ENCODE measurements around the gene MYBPHL.

MYBPHL gene

DNA sequence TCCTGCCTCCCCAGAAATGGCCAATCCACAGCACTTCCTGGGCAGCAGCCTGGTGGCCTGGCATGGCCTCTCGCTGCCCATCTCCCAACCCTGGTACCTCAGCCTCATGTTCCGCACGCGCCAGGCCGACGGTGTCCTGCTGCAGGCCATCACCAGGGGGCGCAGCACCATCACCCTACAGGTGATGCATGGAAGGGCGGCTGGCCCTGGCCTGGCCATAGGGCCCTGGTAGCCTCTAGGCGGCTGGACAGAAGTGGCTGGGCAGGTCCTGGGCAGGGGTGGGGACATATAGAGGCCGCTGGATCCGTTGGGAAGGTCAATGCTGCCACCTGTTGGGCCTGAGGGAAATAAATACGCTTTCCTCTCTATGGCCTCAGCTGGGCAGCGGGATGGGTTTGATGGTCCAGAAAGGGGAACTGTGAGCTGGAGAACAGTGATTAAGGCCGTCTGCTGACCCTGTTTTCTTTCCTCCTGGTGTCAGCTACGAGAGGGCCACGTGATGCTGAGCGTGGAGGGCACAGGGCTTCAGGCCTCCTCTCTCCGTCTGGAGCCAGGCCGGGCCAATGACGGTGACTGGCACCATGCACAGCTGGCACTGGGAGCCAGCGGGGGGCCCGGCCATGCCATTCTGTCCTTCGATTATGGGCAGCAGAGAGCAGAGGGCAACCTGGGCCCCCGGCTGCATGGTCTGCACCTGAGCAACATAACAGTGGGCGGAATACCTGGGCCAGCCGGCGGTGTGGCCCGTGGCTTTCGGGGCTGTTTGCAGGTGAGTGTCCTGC lies 43.0 kb downstream of the MYBPHL start:
- DNase-seq (ENCODE audit: low read depth) = no peak

DNA sequence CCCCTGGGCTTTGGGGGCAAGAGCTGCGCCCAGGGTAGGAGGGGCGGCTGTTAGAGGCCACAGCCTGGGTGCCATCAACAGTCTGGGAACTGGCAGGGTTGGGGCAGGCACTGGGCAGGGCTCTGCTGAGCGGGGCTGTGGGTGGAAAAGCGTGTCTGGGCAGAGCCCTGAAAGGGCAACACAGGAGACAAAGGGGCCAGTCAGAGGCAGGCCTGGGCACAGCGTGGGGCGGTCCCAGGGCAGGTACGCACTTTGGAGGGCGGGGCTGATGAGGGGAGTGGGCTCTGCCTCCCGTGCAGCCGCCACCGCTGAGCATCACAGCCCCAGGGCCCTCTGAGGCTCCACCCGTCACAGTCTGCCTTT lies 43.6 kb downstream of the MYBPHL start:
- no peak for DNase-seq (ENCODE audit: low read depth)

DNA sequence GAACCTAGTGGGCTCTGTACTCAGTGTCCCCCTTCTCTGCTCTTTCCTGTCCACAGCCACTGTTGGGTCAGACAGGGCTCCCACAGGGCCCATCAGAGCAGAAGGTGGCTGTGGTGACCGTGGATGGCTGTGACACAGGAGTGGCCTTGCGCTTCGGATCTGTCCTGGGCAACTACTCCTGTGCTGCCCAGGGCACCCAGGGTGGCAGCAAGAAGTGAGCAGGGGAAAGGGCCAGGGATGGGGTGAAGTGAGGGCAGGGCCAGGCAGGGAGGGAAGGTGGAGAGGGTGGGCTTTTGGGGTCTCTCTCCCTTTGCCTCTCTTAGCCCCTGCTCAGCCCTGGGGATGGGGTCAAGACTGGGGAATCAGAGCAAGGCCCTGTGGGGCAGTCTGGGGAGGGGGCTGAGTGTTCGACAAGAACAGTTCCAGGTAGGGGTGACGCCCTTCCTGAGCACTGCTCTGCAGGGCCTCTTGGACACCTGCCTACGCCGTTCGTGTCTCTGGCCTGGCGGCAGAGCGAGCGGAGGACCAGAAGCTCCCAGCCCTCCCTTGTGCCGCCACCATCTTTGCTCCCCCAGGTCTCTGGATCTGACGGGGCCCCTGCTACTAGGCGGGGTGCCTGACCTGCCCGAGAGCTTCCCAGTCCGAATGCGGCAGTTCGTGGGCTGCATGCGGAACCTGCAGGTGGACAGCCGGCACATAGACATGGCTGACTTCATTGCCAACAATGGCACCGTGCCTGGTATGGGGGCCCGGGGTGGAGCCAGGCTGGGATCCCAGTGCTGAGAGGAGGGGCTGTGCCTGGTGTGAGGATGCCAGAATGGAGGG lies 44.4 kb downstream of the MYBPHL start:
- no peak for DNase-seq (ENCODE audit: low read depth)

DNA sequence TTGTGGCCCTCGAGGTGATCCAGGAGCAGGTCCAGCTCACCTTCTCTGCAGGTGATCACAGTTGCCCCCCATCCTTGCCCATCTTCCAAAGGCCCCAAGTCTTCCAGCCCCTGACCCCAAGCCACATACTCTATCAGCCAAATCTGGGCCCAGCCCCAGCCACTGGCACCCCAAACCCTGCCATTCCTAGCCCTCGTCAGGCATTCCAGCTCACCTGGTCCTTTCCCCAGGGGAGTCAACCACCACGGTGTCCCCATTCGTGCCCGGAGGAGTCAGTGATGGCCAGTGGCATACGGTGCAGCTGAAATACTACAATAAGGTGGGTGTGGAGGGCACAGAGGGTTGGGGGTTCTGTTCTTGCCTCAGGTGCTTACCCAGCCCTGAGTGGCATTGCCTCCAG lies 45.2 kb downstream of the MYBPHL start:
- DNase-seq (ENCODE audit: low read depth) = no peak

DNA sequence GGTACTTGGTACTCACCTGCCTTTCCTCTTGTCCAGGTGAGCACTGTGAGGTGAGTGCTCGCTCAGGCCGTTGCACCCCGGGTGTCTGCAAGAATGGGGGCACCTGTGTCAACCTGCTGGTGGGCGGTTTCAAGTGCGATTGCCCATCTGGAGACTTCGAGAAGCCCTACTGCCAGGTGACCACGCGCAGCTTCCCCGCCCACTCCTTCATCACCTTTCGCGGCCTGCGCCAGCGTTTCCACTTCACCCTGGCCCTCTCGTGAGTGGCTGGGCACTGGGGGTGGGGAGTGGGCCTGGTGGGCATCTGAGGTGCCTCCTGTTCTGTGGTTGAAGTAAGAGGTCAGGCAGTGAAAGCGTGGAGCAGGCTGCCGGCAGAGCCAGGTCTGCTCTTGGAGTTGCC lies 45.8 kb downstream of the MYBPHL start:
- no peak for DNase-seq (ENCODE audit: low read depth)

DNA sequence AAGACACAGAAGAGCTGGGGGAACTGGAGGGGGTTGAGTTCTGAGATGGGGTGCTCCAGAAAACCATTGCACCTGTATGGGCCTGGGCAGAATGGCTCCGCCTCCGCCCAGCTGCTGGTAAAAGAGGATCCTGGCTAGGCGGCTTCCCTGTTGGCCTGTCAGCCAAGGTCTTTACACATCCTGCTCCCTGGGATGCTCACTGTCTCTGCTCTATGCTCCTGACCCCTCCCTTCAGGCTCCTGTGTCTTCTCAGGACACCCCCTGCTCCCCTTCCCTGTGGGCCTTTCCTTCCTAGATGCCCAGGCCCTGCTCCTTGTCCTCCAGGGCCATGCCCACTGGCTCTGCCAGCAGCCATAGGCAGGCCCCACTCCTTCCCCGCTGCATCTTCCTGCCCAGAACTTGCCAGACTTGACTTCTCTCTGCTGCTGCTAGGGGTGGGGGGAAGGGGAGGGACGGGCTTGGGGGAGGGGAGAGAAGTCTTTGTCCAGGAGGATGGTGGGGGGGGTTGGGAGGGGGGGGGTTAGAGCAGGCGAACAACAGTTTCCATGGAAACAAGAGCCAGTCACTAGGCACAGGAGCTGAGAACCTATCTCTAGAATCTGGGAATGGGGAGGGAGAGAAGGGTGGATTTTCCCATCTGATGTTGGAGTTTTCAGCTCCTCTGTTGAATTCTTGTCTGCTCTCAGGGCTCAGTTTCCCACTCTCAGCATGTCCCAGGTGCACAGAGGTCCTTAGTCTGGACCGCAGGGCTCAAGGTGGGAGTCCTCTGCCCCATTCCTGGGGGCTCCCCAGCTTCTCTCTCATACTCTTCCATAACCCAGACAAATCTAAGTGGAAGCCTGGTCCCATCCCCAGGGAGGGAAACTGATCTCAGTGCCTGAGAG lies 46.9 kb downstream of the MYBPHL start:
- DNase-seq (ENCODE audit: low read depth) = no peak

DNA sequence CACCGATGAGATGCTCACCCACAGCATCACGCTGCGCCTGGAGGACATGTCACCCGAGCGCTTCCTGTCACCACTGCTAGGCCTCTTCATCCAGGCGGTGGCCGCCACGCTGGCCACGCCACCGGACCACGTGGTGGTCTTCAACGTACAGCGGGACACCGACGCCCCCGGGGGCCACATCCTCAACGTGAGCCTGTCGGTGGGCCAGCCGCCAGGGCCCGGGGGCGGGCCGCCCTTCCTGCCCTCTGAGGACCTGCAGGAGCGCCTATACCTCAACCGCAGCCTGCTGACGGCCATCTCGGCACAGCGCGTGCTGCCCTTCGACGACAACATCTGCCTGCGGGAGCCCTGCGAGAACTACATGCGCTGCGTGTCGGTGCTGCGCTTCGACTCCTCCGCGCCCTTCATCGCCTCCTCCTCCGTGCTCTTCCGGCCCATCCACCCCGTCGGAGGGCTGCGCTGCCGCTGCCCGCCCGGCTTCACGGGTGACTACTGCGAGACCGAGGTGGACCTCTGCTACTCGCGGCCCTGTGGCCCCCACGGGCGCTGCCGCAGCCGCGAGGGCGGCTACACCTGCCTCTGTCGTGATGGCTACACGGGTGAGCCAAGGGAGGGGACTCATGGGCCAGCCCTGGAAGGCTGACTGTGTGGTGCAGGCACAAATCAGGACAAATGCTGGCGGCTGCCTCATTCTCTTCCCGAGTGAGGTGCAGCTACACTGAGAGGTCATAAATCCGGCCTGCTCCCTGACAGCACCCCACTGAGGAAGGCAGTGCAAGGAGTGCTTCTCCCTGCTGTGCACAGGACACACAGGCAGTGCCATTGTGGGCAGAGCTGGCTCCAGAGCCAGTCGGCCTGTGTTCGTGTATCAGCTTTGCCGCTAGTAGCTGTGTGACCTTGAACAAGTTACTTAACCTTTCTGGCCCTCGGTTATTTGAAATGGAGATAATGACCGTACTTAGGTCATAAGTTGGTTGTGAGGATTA lies 48.0 kb downstream of the MYBPHL start:
- no peak for DNase-seq (ENCODE audit: low read depth)

DNA sequence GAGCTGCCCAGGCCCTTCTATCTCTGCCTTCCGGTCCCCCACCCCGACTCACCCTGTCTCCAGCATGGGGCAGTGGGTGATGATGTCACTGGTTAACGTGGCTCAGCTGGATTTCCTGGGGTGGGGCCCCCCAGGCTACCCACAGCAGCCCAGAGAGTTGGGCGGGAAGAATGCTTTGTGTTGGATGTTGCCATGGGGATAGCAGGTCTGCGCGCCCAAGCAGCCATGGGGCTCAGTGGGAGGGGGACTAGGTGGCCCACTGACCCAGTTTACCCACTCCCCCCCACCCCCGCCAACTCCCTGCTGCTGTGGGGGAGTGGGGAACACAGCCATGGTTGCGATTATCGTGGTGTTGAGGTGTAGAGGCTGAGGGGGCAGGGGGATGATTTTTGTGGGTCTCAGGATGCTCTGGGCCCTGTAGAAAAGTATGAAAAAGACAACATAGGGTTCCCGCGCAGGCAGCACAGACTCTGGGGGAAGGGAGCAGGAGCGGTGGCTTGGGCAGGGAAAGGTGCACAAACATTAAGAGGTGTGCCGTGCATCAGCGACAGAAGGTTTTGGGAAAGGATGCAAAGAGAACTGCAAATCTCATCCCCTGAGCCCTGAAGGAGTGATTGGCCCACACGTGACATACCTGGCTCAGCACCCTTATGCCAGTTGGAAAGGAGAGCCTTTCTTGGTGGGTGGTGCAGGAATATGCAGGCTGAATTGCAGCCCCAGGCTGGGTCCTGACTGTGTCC lies 49.0 kb downstream of the MYBPHL start:
- DNase-seq (ENCODE audit: low read depth) = no peak

DNA sequence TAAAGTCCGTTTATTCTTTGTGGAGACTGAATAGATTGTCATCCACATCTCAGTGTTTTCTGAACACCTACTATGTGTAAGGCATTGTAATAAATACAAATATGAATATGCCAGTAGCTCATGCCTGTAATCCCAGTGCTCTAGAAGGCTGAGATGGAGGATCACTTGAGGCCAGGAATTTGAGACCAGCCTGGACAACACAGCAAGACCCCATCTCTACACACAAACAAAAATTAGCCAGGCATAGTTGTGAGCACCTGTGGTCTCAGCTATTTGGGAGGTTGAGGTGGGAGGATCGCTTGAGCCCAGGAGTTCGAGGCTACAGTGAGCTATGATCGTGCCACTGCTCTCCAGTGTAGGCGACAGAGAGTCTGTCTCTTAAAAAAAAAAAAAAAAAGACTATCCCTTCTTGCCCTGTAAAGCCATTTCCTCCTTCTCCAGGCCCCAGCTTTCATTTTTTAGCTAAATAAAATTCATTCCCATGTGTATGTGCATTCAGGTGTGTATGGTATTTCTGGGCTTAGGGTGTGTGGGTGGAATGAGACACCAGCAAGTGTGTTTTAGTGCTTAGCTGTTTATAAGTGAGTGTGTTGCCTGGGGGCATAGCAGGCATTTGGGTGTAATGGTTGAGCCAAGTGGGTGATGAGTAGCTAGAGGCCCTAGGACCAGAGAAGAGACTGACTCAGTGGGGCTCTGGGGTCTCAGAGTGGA lies 49.7 kb downstream of the MYBPHL start:
- no peak for DNase-seq (ENCODE audit: low read depth)

DNA sequence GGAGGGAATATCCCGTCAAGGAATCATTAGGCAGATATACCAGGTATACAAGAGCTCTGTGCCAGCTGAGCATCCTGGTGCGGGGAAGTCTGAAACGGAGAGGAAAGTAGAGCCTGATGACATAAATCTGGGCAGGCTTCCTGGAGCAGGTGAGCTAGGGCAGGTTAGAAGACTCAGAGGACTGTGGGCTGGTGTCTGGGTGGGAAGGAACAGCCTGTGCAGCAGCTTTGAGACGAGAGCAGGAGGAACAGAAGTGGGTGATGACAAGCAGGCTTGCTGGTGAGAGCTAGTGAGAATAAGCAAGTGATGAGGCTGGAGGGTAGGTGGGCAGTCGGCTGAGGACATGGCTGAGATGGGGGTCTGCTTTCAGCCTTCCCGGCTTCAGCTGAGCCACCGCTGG lies 50.7 kb downstream of the MYBPHL start:
- no peak for DNase-seq (ENCODE audit: low read depth)

DNA sequence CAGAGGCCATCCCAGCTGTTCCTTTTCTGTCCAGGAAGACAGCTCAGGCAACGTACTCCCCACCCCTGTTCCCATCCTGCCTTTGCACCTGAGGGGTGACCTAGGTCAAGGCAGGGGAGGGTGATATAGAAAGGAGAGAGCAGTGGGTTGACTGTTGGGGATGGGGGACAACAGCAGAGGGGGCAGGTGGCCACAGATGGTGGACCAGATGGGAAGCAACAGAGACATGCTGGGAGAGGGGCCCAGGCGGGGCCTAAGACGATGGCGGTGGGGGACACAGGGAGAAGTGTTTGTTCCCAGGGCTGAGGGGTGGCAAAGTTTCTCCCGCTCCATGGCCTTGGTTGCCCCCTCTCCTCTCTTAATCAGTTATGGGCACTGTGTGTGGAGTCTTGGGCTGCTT lies 51.1 kb downstream of the MYBPHL start:
- no peak for DNase-seq (ENCODE audit: low read depth)

DNA sequence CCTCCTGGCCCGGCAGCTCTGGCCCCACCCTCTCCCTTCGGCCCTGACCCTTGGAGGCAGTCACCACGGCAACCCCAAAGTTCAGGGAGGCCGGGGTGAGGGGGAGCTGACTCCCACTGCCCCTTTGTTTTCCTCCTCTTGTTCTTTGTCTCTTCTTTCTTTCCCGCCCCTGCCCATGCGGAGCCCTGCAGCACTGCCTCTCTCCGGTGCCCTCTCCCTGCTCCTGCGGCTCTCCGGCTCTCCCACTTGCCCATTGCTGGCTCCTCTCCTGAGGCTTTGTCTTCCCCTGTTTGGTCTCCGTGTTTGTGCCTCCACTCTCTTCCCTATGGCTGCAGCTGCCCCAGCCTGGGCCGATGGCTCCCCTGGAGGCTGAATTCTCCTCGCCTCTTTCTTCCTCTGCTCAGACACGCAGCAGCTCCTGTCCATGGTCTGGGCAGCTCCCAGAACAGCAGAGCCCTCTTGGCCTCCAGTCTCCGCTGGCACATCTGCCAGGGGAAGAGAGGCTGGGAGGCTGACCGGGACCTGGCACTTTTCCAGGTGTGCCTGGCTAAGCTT lies 51.6 kb downstream of the MYBPHL start:
- no peak for DNase-seq (ENCODE audit: low read depth)

DNA sequence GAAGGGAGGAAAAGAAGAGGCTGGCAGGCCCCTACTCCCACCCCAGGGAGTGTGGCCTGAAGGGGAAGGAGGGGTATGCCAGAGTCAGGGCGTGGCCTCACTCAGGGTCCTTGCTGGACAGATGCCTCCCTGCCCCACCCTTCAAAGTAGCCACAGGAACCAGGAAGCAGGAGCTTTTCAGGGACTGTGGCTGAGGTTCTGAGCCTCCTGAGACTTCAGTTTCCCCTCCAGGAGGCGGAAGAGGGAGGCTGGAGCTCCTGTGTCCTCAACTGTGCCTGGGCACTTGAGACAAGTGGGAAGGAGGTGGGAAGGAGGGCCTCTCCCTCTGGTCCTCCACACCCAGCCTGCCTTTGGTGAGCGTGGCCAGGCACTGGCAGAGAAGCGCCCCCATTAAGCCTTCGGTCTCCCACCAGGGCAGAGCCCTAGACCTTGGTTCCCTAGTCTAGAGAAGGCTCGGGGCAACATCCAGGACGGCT lies 52.2 kb downstream of the MYBPHL start:
- no peak for DNase-seq (ENCODE audit: low read depth)

DNA sequence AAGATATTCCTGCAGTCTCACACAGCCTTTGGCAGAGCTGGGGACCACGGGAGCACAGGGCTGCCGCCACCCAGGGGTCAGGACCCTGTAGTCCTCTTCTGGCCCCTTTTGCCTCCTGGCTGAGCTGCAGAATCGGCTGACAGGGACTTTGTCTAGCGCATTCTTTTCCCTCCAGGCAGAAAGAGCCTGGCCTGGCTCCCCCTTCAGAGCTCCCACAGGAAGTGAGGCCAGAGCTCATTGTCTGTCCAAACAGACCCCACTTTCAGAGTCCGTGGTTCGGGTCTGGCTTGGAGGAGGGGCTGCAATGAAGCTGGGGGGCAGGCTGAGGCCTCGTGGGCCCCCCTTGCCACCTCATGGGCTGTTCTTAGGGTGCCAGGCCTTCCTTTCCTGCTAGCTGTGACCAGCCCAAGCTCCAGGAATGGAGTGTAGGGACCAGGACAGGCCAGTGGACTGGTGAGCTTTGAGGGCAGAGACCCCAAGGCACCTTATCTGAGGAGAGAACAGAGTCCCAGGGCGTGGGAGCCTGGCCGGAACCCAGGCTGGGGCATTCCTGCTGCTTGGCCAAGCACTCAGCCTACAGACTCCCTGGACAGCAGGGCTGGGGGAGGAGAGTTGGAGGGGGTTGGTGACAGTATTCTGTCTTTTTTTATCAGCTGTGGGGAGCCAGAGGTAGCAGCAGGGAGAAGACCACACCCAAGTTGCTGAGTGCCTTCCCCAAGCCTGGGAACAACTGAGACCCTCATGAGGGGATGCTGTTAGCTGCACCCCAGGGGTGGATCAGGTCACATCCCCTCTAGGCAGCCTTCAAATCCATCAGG lies 52.8 kb downstream of the MYBPHL start:
- no peak for DNase-seq (ENCODE audit: low read depth)

DNA sequence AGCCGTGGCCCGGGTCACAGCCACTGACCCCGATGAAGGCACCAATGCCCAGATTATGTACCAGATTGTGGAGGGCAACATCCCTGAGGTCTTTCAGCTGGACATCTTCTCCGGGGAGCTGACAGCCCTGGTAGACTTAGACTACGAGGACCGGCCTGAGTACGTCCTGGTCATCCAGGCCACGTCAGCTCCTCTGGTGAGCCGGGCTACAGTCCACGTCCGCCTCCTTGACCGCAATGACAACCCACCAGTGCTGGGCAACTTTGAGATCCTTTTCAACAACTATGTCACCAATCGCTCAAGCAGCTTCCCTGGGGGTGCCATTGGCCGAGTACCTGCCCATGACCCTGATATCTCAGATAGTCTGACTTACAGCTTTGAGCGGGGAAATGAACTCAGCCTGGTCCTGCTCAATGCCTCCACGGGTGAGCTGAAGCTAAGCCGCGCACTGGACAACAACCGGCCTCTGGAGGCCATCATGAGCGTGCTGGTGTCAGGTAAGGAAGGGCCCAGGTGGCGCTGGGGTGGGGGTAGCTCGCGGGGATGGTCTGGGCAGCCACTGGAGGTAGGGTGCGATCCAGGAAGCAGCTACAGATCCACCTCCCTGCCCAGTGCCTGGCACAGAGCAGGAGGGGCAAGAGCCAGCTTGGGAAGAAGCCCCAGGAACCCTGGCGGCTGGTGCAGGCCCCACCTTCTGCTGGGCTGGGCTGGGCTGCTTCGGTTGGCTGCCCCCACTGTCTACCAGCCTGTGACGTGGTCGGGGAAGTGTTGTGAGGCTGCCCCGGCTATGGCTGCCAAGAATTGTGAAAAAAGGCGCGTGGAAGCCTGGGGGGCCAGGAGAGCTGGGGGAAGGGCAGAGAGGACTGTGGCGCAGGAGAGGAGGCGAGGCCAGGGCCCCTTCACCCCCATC lies 53.7 kb downstream of the MYBPHL start:
- no peak for DNase-seq (ENCODE audit: low read depth)

DNA sequence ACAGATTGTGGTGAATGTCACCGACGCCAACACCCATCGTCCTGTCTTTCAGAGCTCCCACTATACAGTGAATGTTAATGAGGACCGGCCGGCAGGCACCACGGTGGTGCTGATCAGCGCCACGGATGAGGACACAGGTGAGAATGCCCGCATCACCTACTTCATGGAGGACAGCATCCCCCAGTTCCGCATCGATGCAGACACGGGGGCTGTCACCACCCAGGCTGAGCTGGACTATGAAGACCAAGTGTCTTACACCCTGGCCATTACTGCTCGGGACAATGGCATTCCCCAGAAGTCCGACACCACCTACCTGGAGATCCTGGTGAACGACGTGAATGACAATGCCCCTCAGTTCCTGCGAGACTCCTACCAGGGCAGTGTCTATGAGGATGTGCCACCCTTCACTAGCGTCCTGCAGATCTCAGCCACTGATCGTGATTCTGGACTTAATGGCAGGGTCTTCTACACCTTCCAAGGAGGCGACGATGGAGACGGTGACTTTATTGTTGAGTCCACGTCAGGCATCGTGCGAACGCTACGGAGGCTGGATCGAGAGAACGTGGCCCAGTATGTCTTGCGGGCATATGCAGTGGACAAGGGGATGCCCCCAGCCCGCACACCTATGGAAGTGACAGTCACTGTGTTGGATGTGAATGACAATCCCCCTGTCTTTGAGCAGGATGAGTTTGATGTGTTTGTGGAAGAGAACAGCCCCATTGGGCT lies 54.5 kb downstream of the MYBPHL start:
- DNase-seq (ENCODE audit: low read depth) = no peak
